Ureter (tissue), 1 donor: ENCODE data around the gene BTBD9. TPM values are rescaled to one million over a fixed set of nuclear protein-coding genes. Genes with fewer than 3 reads are reported as not detected.

ENCODE experiments used
- DNase-seq: peaks from one replicate; pipeline ENCODE4 v3.0.0-alpha.2; 2020; ENCODE audit warnings: low spot score
- total RNA-seq: library from RNA; stranded (reverse); gene quantifications from one replicate; pipeline ENCODE4 v1.2.4, GENCODE V29; 2023
- donor health status: DM: yes; HTN: yes; CAD: no.

The BTBD9 gene
- total RNA-seq, 1 donor from 2014 or later: 42.5 TPM

- DNase-seq: no peak
These were observed 475.0 kb downstream of the BTBD9 start for GRCh38 chr6:38164671-38165108.

GRCh38 chr6:38164131-38164481, 475.6 kb downstream of the BTBD9 start:
- no peak for DNase-seq

- DNase-seq: no peak
These were observed 476.3 kb downstream of the BTBD9 start for GRCh38 chr6:38163186-38164130.

- no peak for DNase-seq
These were observed 477.1 kb downstream of the BTBD9 start for GRCh38 chr6:38162493-38163185.

GRCh38 chr6:38161754-38162492, 477.8 kb downstream of the BTBD9 start:
- no peak for DNase-seq

GRCh38 chr6:38161331-38161730, 478.4 kb downstream of the BTBD9 start:
- DNase-seq: no peak

- DNase-seq: no peak
These were observed 478.9 kb downstream of the BTBD9 start for GRCh38 chr6:38160831-38161230.

GRCh38 chr6:38159596-38159995, 480.1 kb downstream of the BTBD9 start:
- no peak for DNase-seq

GRCh38 chr6:38158762-38159350, 480.9 kb downstream of the BTBD9 start:
- no peak for DNase-seq

GRCh38 chr6:38157905-38158304, 481.8 kb downstream of the BTBD9 start:
- DNase-seq: no peak

- DNase-seq: no peak
These were observed 482.7 kb downstream of the BTBD9 start for GRCh38 chr6:38156818-38157565.

GRCh38 chr6:38155621-38156204, 484.0 kb downstream of the BTBD9 start:
- no peak for DNase-seq

- DNase-seq: no peak
These were observed 484.6 kb downstream of the BTBD9 start for GRCh38 chr6:38155144-38155543.

GRCh38 chr6:38154731-38155130, 485.0 kb downstream of the BTBD9 start:
- no peak for DNase-seq

- DNase-seq: no peak
These were observed 485.9 kb downstream of the BTBD9 start for GRCh38 chr6:38153798-38154345.

- DNase-seq: no peak
These were observed 486.5 kb downstream of the BTBD9 start for GRCh38 chr6:38153076-38153797.

GRCh38 chr6:38152620-38153019, 487.1 kb downstream of the BTBD9 start:
- DNase-seq: no peak

GRCh38 chr6:38151580-38152500, 487.9 kb downstream of the BTBD9 start:
- no peak for DNase-seq
